NCI-H1694 treated with DMSO at 0.1 percent for 48 hours (cell line): ENCODE measurements around the gene SYPL2.
"Not testable (repeated sequence)": the region's sequence is repeated elsewhere in the genome, so short reads cannot be mapped to it uniquely, and the experiment has no call there.

Source experiments
- DNase-seq: peaks from one replicate; lab custom pipeline; 2025; lab: John Stamatoyannopoulos, UW

The SYPL2 gene

DNA sequence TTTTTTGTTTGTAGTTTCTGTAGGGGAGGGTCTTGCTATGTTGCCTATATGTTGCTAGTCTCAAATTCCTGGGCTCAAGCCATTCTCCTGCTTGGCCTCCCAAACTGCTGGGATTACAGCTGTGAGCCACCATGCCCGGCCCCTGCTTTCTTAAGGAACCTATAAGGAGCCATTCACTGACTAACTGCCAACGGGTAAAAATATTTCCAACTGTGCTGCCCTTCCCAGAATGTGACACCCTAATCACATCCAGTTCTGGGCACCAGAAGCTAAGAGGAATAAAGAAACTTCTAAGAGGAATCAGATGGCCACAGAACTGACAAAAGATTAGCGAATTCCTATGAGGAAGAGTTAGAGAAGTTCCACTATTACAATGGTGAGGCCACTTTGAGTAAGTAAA, 6.4 kb downstream of the SYPL2 start:
- DNase-seq: no peak

GRCh38 chr1:109473284-109474057, 7.1 kb downstream of the SYPL2 start:
- not testable (repeated sequence) for DNase-seq

- no peak for DNase-seq
Measured at GRCh38 chr1:109474697-109475096, 8.4 kb downstream of the SYPL2 start.

DNA sequence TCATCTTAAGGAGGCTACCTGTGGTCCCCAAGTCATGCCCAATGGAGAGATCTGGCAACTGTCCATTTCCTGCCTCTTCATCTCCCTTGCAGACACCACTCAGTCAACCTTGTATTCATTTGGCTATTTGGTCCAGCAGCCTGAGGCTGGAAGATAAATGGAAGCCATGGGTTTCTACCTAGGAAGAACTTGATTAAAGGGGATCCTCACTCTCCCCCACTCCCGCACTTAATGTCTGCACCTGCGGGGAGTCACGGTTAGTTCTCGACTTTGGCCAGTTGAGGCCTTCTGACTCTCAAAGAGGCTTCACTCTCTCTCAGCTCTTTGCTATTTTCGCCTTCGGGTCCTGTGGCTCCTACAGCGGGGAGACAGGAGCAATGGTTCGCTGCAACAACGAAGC, 8.9 kb downstream of the SYPL2 start:
- DNase-seq: no peak

DNA sequence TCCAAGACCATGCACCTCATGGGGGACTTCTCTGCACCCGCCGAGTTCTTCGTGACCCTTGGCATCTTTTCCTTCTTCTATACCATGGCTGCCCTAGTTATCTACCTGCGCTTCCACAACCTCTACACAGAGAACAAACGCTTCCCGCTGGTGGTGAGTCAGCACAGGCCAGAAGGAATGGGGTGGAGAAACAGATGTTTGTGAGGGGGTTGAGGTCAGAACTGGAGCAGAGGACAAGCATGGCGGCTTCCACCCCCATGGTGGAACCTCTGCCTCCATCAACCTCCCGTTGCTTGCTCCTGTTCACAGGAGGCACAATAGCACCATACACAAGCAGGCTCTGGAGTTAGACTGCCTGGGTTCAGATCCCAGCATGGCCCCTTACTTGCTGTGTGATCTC, 10.5 kb downstream of the SYPL2 start:
- no peak for DNase-seq

DNA sequence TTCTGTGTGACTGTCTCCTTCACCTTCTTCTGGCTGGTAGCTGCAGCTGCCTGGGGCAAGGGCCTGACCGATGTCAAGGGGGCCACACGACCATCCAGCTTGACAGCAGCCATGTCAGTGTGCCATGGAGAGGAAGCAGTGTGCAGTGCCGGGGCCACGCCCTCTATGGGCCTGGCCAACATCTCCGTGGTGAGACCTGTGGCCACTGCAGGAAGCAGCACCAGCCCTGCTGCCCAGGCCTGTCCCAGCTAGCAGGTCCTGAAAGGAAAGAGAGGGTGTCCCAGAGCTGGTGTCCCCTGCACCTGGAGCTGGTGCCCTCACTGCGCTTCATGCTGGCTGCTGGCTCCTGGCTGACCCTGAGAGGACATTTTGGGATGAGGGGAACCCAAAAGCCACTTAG, 11.5 kb downstream of the SYPL2 start:
- no peak for DNase-seq

- no peak for DNase-seq
Measured at GRCh38 chr1:109478806-109479205, 12.5 kb downstream of the SYPL2 start.

DNA sequence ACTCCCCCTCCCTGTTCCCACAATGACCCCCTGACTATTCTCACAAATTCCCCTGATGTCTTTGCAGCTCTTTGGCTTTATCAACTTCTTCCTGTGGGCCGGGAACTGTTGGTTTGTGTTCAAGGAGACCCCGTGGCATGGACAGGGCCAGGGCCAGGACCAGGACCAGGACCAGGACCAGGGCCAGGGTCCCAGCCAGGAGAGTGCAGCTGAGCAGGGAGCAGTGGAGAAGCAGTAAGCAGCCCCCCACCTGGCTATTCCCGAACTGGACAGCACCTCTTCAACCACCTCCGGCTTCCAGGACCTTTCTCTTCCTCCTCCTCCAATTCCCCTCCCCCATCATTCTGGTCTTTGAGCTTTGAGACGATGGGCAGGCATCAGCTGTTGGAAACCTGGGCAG, 13.0 kb downstream of the SYPL2 start:
- DNase-seq: no peak

DNA sequence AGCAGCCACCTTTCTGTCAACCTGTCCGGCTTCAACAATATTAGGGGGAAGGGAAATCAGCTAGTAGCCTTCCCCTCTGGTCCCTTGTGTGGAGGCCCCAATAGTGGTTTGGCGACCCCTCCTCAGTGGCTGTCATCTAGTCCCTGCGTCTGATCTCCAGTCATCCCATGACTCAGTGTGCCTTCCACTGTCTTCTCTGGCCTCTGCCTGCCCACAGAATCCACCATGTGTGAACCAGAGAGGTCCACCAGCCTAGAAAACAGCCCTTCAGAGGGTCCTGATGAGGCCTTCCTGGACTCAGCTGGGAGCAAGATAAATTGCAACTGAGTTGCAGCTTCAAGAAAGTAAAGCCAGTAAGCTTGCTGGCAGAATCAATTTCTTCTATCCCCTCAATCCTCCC, 13.6 kb downstream of the SYPL2 start:
- DNase-seq: no peak

GRCh38 chr1:109481646-109482045, 15.3 kb downstream of the SYPL2 start:
- no peak for DNase-seq

DNA sequence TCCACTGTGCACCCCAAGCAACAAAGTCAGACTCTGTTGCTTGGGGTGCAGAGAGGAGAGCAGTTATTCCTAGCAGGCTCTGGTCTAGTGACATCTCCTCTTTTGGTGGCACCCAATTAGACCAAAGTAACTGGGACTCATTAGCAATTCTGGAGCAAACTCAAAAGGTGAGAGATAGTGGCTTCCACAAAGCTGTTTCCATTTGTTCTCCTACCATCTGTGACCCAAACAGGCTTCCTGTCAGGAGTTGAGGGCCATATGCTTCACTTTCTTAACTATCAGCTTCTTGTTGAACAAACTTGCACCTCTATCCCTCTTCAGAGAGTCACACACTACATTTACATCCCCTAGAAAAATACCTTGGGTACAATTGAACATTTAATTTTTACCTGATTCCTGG, 15.9 kb downstream of the SYPL2 start:
- peak; percentile 60 for DNase-seq

DNA sequence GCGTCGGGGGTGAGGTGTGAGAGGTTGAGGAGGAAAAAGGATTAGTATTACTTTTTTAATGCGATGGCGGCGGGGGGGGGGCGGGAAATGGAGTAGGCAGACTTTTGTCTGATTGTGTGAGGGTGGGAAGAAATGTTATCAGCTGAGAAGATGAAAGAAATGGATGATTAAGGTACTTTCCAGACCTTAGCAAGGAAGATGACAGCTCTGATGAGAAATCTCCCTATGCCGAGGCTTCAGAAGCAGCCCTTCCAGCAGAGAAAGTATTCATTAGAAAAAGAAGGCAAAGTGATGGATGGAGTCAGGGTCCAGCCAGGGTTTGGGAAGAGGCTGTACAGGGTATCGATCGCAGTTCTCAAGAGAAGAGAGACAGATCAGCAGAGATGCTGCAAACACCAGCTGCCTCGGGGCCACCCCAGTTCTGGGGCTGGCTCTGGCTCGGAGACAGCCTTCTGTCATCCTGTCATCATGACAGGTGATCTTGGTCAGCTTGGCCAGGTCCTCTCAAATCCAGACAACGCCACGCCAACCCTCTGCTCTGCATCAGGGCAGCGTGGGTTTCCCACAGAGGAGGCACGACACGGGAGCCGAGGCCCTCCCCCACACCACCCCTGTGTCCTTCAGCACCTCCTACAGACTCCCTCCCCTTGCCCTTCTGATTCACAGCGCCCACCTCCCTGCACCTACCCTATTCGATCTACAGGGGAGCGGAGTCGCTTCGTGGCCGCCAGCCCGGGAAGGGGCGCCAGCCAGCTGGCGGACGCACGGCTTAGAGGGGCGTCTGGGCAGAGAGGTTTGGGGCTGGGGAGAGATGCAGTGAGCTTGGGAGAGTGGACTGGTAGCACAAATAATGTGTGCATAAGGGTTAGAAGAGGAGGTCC, 16.7 kb downstream of the SYPL2 start:
- peak; percentile 95 for DNase-seq

- peak; percentile 95 for DNase-seq
Measured at GRCh38 chr1:109483672-109484518, 17.5 kb downstream of the SYPL2 start, which contains the start of gene ATXN7L2. TSS of gene ATXN7L2 (plus strand) at chr1:109483905. CDS start at chr1:109483954, 49 bp downstream.

DNA sequence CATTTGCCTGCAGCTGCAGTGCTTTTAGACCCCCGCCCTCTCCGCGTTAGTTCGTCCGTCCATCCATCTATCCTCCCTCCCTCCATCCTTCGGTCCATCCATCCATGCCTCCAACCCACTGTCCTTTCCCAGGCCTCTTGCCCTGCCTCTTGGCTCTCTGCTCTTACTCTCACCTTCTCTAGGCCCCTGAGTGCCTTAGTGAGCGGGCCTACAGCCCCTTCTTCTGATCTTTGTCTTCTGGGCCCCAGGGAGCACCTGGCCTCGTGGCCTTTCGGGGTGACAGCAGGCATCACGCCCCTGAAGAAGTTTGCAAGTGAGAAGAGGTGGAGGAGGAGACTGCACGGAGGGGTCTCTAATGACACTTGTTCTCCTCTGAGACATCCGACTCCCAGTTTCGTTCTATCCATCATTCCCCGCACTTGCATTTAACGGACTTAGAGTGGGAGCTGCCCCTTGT, 18.2 kb downstream of the SYPL2 start:
- DNase-seq: no peak

DNA sequence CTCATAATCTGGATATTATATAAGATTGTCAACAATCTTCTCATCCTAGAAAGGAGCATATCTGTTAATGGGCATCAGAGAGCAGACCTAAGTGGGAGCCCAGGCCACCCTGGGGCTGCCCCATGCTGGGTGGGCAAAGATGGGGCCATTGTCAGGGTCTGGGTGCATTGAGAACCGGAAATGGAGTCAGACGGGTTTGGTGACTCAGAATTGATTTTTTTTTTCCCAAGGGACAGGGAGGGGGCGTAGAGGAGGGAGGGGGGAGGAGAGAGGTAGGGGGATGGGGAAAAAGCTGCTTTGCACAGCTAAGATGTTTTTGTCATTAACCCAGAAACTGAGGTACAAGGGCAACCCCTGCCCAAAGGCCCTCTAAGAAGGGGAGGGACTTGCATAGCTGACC, 18.7 kb downstream of the SYPL2 start:
- DNase-seq: no peak

GRCh38 chr1:109487261-109487660, 20.9 kb downstream of the SYPL2 start:
- no peak for DNase-seq

- no peak for DNase-seq
Measured at GRCh38 chr1:109488201-109488600, 21.9 kb downstream of the SYPL2 start.

- DNase-seq: no peak
Measured at GRCh38 chr1:109488696-109489095, 22.4 kb downstream of the SYPL2 start.

DNA sequence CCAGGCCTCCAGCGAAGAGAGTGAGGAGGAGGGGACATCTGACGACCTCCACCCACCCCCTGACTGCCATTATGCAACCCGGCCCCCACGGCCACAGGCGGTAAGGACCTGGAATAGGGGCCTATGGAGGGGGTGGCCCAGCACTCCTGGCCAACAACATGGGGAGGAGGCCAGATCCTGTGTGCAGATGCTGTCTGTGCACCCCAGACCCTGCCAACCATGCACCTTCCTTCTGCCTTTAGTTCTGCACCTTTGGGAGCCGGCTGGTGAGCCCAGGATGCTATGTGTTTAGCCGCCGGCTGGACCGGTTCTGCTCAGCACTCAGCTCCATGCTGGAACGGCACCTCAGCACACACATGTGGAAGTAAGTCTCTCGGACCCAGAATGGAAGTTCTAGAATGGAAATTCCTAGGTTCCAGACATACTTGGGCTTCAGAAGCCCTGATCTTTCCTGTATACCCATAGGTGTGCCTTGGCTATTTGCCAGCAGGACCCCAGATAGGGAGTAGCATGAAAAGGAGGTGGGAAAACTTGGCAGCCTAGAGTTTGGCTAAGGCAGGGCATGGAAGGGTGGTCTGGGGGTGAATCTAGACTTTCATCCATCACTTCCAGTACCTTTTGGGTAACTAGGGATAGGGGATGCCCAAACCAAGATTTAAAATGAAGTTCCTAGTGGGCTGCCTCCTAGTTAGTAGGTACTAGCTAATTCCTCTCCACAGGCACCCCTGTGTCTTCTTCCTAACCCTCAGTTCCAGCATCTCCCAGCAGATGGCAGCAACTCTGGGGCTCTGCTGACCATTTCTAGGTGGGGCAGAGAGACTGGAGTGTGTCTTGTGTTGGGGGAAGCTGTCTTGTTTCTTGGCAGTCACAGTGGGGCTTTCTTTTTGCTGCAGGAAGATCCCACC, 23.9 kb downstream of the SYPL2 start:
- DNase-seq: peak; percentile 53

DNA sequence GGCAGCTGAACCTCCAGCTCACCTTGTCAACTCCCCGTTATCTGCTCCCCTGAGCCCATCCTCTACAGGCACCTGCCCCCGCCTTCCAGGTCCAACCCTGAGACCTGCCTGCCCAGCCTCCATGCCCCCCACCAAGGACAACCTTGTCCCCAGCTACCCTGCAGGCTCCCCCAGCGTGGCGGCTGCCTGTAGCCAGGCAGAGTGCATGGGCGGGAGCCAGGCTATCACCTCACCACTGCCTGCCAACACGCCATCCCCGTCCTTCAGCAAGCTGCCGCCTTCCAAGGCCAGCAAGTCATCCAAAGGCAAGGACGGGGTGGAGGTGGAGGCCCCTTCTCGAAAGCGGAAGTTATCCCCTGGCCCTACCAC, 24.6 kb downstream of the SYPL2 start:
- no peak for DNase-seq

- DNase-seq: no peak
Measured at GRCh38 chr1:109491372-109491771, 25.0 kb downstream of the SYPL2 start.
